Measurements from ENCODE around the gene PRX. TPM values are rescaled to one million over a fixed set of nuclear protein-coding genes. Genes with fewer than 3 reads are reported as not detected.

PRX gene
- total RNA-seq, 1 experiment from 2014 or later: 3.4 TPM

DNA sequence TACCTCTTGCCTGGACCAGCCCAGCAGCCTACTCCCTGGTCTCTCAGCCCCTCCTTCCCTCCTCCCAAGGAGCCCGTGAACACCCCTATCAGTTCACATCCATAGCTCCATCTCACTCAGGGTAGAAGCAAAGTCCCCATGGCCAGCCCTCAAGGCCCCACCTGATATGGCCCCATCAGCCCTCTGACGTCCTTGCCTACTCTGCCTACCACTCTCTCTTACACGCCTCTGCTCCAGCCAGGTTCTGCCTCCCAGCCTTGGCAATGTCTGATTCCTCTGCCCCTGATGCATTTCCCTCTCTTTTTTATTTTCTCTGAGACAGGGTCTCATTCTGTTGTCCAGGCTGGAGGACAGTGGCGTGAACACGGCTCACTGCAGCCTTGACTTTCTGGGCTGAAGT is 38.8 kb upstream of the PRX start:
- intact Hi-C loops (cut with micrococcal nuclease; ENCODE audit: unreplicated experiment) (no loop called here), in situ Hi-C loops (cut with HindIII; ENCODE audit: low pct_unique_long_range_greater_than_20kb, low sequenced_read_pairs) (no loop called here)
- H3K27me3 ChIP-seq (ENCODE audit: control insufficient read depth, insufficient read depth, low read length): no peaks in the 10 kb centered on the region
- H3K36me3 ChIP-seq (ENCODE audit: control insufficient read depth, insufficient read depth, low read length): no peaks in the 10 kb centered on the region
- ATAC-seq (no peak), DNase-seq (ENCODE audit: low read depth, low spot score) (no peak)
- ChIA-PET POLR2A (no interaction called here), CTCF (no interaction called here)
- no peak overlapping the region for H3K4me3 ChIP-seq (ENCODE audit: low read depth in 2 of 2, low read length in 2 of 2)
- BruUV-seq (replicated peaks): no TSS peak
- no peaks in the 10 kb centered on the region for H3K4me1 ChIP-seq (ENCODE audit: control insufficient read depth, insufficient read depth, low read length)
- TF ChIP-seq POLR2AphosphoS5 (IDR thresholded peaks at IDR 0.05; ENCODE audit: low read depth, low read length): no peak
- TF ChIP-seq SIN3A (IDR thresholded peaks at IDR 0.05; ENCODE audit: borderline replicate concordance, insufficient read depth, low read depth, low read length): no peak
- TF ChIP-seq CTCF (IDR thresholded peaks at IDR 0.05): no peak
- TF ChIP-seq, protein P1, sequence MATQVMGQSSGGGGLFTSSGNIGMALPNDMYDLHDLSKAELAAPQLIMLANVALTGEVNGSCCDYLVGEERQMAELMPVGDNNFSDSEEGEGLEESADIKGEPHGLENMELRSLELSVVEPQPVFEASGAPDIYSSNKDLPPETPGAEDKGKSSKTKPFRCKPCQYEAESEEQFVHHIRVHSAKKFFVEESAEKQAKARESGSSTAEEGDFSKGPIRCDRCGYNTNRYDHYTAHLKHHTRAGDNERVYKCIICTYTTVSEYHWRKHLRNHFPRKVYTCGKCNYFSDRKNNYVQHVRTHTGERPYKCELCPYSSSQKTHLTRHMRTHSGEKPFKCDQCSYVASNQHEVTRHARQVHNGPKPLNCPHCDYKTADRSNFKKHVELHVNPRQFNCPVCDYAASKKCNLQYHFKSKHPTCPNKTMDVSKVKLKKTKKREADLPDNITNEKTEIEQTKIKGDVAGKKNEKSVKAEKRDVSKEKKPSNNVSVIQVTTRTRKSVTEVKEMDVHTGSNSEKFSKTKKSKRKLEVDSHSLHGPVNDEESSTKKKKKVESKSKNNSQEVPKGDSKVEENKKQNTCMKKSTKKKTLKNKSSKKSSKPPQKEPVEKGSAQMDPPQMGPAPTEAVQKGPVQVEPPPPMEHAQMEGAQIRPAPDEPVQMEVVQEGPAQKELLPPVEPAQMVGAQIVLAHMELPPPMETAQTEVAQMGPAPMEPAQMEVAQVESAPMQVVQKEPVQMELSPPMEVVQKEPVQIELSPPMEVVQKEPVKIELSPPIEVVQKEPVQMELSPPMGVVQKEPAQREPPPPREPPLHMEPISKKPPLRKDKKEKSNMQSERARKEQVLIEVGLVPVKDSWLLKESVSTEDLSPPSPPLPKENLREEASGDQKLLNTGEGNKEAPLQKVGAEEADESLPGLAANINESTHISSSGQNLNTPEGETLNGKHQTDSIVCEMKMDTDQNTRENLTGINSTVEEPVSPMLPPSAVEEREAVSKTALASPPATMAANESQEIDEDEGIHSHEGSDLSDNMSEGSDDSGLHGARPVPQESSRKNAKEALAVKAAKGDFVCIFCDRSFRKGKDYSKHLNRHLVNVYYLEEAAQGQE (IDR thresholded peaks at IDR 0.05; ENCODE audit: insufficient read depth in 1 of 2, low read depth in 2 of 2, low read length in 1 of 2): no peak
- no peak for TF ChIP-seq TCF7L2 (IDR thresholded peaks at IDR 0.05; ENCODE audit: low read depth, low read length)
- no peak overlapping the region for H3K27ac ChIP-seq (ENCODE audit: low read length)
- no peaks in the 10 kb centered on the region for H3K9me3 ChIP-seq (ENCODE audit: control insufficient read depth, insufficient read depth, low read depth, low read length)

DNA sequence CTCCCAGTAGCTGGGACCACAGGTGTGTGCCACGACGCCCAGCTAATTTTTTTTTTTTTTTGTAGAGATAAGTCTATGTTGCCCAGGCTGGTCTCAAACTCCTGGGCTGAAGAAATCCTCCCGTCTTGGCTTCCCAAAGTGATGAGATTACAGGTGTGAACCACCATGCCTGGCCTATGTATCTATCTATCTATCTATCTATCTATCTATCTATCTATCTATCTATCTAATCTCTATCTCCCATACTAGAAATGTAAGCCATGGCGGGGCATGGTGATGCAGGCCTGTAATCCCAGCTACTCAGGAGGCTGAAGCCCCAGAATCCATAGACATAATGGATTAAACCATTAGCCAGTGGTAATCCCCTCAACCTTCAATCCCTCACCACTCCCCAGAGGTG is 37.5 kb upstream of the PRX start:
- DNase-seq (ENCODE audit: low read depth, low spot score): no peak
- Histone ChIP-seq H3K36me3 (ENCODE audit: control insufficient read depth, insufficient read depth, low read length) (no peaks in the 10 kb centered on the region), H3K27ac (ENCODE audit: low read length) (no peak overlapping the region), H3K27me3 (ENCODE audit: control insufficient read depth, insufficient read depth, low read length) (no peaks in the 10 kb centered on the region), H3K4me1 (ENCODE audit: control insufficient read depth, insufficient read depth, low read length) (no peaks in the 10 kb centered on the region), H3K9me3 (ENCODE audit: control insufficient read depth, insufficient read depth, low read depth, low read length) (no peaks in the 10 kb centered on the region), H3K4me3 (ENCODE audit: low read depth in 2 of 2, low read length in 2 of 2) (no peak overlapping the region)
- TF ChIP-seq, protein P1 (IDR thresholded peaks at IDR 0.05; ENCODE audit: insufficient read depth in 1 of 2, low read depth in 2 of 2, low read length in 1 of 2): no peak
- no peak for TF ChIP-seq CTCF (IDR thresholded peaks at IDR 0.05)
- no peak for TF ChIP-seq POLR2AphosphoS5 (IDR thresholded peaks at IDR 0.05; ENCODE audit: low read depth, low read length)
- no peak for TF ChIP-seq SIN3A (IDR thresholded peaks at IDR 0.05; ENCODE audit: borderline replicate concordance, insufficient read depth, low read depth, low read length)
- TF ChIP-seq TCF7L2 (IDR thresholded peaks at IDR 0.05; ENCODE audit: low read depth, low read length): no peak
- intact Hi-C loops (cut with micrococcal nuclease; ENCODE audit: unreplicated experiment): no loop called here
- CTCF ChIA-PET: no interaction called here
- POLR2A ChIA-PET: no interaction called here
- in situ Hi-C loops (cut with HindIII; ENCODE audit: low pct_unique_long_range_greater_than_20kb, low sequenced_read_pairs): no loop called here
- no peak for ATAC-seq
- no TSS peak for BruUV-seq (replicated peaks)

Data from Panc1 (cell line).